Measurements from ENCODE around the gene CLPSL1. TPM values are rescaled to one million over a fixed set of nuclear protein-coding genes. Genes with fewer than 3 reads are reported as not detected.

The CLPSL1 gene
- total RNA-seq, 1 donor from 2014 or later = not detected

DNA sequence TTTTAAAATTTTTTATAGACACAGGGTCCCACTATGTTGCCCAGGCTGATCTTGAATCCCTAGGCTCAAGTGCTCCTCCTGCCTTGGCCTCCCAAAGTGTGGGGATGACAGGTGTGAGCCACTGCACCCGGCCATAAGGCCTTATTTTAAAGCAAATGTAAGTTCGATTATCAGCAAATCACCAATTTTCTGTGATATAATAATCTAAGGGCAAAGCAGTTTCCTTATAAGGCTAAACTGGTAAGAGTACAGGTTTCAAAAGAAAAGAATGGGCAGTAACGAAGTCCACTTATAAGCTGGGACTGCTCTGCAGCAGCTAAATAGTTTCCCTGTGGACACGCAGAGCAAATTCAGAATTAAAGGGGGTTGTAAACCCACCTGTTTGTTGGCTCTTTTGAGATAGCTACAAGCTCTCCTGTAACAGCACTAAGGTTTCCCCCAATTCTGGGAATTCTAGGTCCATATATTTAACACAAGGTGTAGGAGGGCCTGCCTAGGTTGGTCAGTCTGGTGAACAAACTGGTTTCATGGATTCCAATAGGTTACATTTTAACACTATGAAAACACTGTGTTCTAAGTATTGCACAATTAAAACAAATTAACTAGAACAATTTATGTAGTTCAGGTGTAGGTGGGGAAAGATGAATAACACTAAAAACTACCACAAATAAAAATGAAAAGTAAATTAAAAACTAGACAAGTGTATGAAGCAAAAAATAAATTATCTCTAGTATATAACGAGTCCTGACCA lies 50.6 kb downstream of the CLPSL1 start:
- DNase-seq (no peak), ATAC-seq (peak; percentile 63)
- no peak overlapping the region for H3K4me3 ChIP-seq
- H3K4me1 ChIP-seq = no peaks in the 10 kb centered on the region
- H3K36me3 ChIP-seq = peaks cover 9% of the 10 kb centered on the region
- H3K9me3 ChIP-seq = no peaks in the 10 kb centered on the region
- no peak for TF ChIP-seq CTCF (IDR thresholded peaks at IDR 0.05)
- intact Hi-C loops (cut with DNase I) = no loop called here
- H3K27me3 ChIP-seq = no peaks in the 10 kb centered on the region
- H3K27ac ChIP-seq = no peak overlapping the region

GRCh38 chr6:35833536-35833935 lies 52.7 kb downstream of the CLPSL1 start:
- Histone ChIP-seq H3K36me3 (peaks cover 24% of the 10 kb centered on the region), H3K27ac (no peak overlapping the region)
- no peak for TF ChIP-seq CTCF (IDR thresholded peaks at IDR 0.05)

More at GRCh38 chr6:35833536-35833935, 52.7 kb downstream of the CLPSL1 start:
- intact Hi-C loops (cut with DNase I) = no loop called here
- Histone ChIP-seq H3K4me1 (no peaks in the 10 kb centered on the region), H3K27me3 (no peaks in the 10 kb centered on the region), H3K9me3 (no peaks in the 10 kb centered on the region), H3K4me3 (no peak overlapping the region)
- DNase-seq = no peak
- ATAC-seq = peak; percentile 30

Other genes starting within 250 kb of the CLPSL1 start
- 142 TPM for gene FKBP5, start 92.1 kb upstream of the CLPSL1 start, total RNA-seq
- 0.52 TPM for gene ARMC12, start 44.0 kb upstream of the CLPSL1 start, total RNA-seq
- not detected for gene CLPSL2, start 4.4 kb upstream of the CLPSL1 start, total RNA-seq
- gene CLPS, start 16.3 kb downstream of the CLPSL1 start, total RNA-seq = not detected
- not detected for gene LHFPL5, start 24.3 kb downstream of the CLPSL1 start, total RNA-seq
- gene SRPK1, start 140.1 kb downstream of the CLPSL1 start, total RNA-seq = 40.6 TPM
- 0.52 TPM for gene SLC26A8, start 243.6 kb downstream of the CLPSL1 start, total RNA-seq
- 60.6 TPM for gene MAPK14, start 246.8 kb downstream of the CLPSL1 start, total RNA-seq